HCT116 (cell line): ENCODE results near the gene NDOR1. TPM values are rescaled to one million over a fixed set of nuclear protein-coding genes. Genes with fewer than 3 reads are reported as not detected.

Source experiments
- ATAC-seq: fragments of 200-7000 bp; cut with Tn5 transposase; 2 replicates; pipeline ENCODE4 v1.9.1; 2020; ENCODE audit warnings: mild to moderate bottlenecking, moderate library complexity
- BruUV-seq: library from RNA; stranded (reverse); fragments of 400-500 nt; replicated peaks from 2 replicates; lab custom pipeline; 2021; lab: Mats Ljungman, UMichigan
- CTCF ChIA-PET: fragments of 300-600 bp; sonication (Branson Sonifier 250); formaldehyde crosslinking; loops from one replicate; lab custom pipeline; 2021; ENCODE audit warnings: antibody characterized with exemption; lab: Charles Lee
- POLR2A ChIA-PET: fragments of 300-600, 350-600 bp; sonication (Branson Sonifier 250); formaldehyde crosslinking; loops from one replicate; lab custom pipeline; 2021; ENCODE audit warnings: antibody characterized with exemption; lab: Charles Lee
- RAD21 ChIA-PET, 2 experiments: fragments of 300-600 bp; sonication (Branson Sonifier 250); formaldehyde crosslinking; loops; one replicate each; lab custom pipeline; 2023; ENCODE audit warnings: low total read pairs in 2 of 2; ENCODE audit not compliant: uncharacterized antibody in 2 of 2, unreplicated experiment in 2 of 2, low non-redundant PET in 1 of 2; lab: Charles Lee
- DNase-seq: peaks from one replicate; pipeline ENCODE4 v3.0.0-alpha.2; 2010; ENCODE audit warnings: low read depth, low spot score
- H2AFZ ChIP-seq: fragments of 200-600 bp; shearing (Covaris generic), sonication (generic); 2 replicates; pipeline ENCODE4 v1.6.1; 2017; ENCODE audit warnings: low read depth, mixed run types, mixed read lengths, antibody characterized with exemption, low read length; ENCODE audit not compliant: poor library complexity, severe bottlenecking
- H3K27ac ChIP-seq: 2 replicates; pipeline ENCODE4 v1.5.1; 2012; ENCODE audit warnings: low read depth, low read length
- H3K27me3 ChIP-seq: fragments of 200-600 bp; sonication (generic); 2 replicates; pipeline ENCODE4 v1.6.1; 2016; ENCODE audit warnings: mixed run types, low read length, mixed read lengths; ENCODE audit not compliant: insufficient read depth
- H3K36me3 ChIP-seq, 2 experiments: fragments of 200-500 bp in 1 of 2; fragments of 200-600 bp in 1 of 2; sonication (Bioruptor generic) in 1 of 2; sonication (generic) in 1 of 2; 2 replicates each; pipeline versions ENCODE4 v1.5.1 to v1.6.1; 2014 to 2016; ENCODE audit warnings: low read length in 2 of 2, inconsistent platforms in 1 of 2, mixed read lengths in 1 of 2, mixed run types in 1 of 2; ENCODE audit not compliant: insufficient read depth in 2 of 2, control insufficient read depth in 1 of 2
- H3K4me1 ChIP-seq, 2 experiments: fragments of 200-600 bp in 1 of 2; sonication (generic) in 1 of 2; 2 replicates each; pipeline versions ENCODE4 v1.5.1 to v1.6.1; 2012 to 2017; ENCODE audit warnings: low read length in 2 of 2, inconsistent platforms in 1 of 2, mild to moderate bottlenecking in 1 of 2, mixed read lengths in 1 of 2, mixed run types in 1 of 2, moderate library complexity in 1 of 2; ENCODE audit not compliant: insufficient read depth in 2 of 2, control insufficient read depth in 1 of 2
- H3K4me2 ChIP-seq: fragments of 200-600 bp; sonication (generic); 2 replicates; pipeline ENCODE4 v1.6.1; 2017; ENCODE audit warnings: mixed run types, low read length, mixed read lengths
- H3K4me3 ChIP-seq, 2 experiments: fragments of 200-600 bp in 1 of 2; sonication (generic) in 1 of 2; replicated peaks in 1 of 2; 2 replicates each; pipeline ENCODE4 v1.5.1; 2011 to 2016; ENCODE audit warnings: low read length in 2 of 2, control low read depth in 1 of 2, low read depth in 1 of 2, mild to moderate bottlenecking in 1 of 2, mixed read lengths in 1 of 2, mixed run types in 1 of 2
- H3K79me2 ChIP-seq: fragments of 200-600 bp; sonication (generic); 2 replicates; pipeline ENCODE4 v1.6.1; 2017; ENCODE audit warnings: mild to moderate bottlenecking, mixed run types, low read length, moderate library complexity, mixed read lengths; ENCODE audit not compliant: insufficient read depth
- H3K9ac ChIP-seq: fragments of 200-600 bp; sonication (generic); 2 replicates; pipeline ENCODE4 v1.6.1; 2016; ENCODE audit warnings: low read length, mixed read lengths
- H3K9me2 ChIP-seq: fragments of 200-600 bp; sonication (generic), shearing (Covaris generic); 2 replicates; pipeline ENCODE4 v1.6.1; 2017; ENCODE audit warnings: mixed run types, mild to moderate bottlenecking, moderate library complexity; ENCODE audit not compliant: insufficient read depth
- H3K9me3 ChIP-seq, 2 experiments: fragments of 200-500 bp in 1 of 2; fragments of 200-600 bp in 1 of 2; sonication (Bioruptor generic) in 1 of 2; sonication (generic) in 1 of 2; 2 replicates each; pipeline ENCODE4 v1.6.1; 2014 to 2017; ENCODE audit warnings: low read length in 2 of 2, mixed read lengths in 2 of 2, inconsistent platforms in 1 of 2, low read depth in 1 of 2, mild to moderate bottlenecking in 1 of 2, mixed run types in 1 of 2, moderate library complexity in 1 of 2; ENCODE audit not compliant: control insufficient read depth in 1 of 2, insufficient read depth in 1 of 2
- H4K20me1 ChIP-seq: fragments of 200-600 bp; sonication (generic), shearing (Covaris generic); 2 replicates; pipeline ENCODE4 v1.6.1; 2017; ENCODE audit warnings: mixed run types, mild to moderate bottlenecking, moderate library complexity; ENCODE audit not compliant: insufficient read depth
- CBX3 ChIP-seq: IDR thresholded peaks from 2 replicates; pipeline ENCODE4 v1.6.1; 2012; ENCODE audit warnings: low read depth
- EGR1 ChIP-seq: IDR thresholded peaks from 2 replicates; pipeline ENCODE4 v1.6.1; 2012; ENCODE audit warnings: low read depth
- EZH2 ChIP-seq: fragments of 200-600 bp; sonication (generic); IDR thresholded peaks from 2 replicates; pipeline ENCODE4 v1.6.1; 2017; ENCODE audit warnings: antibody characterized with exemption, mixed run types
- EZH2phosphoT487 ChIP-seq: fragments of 200-600 bp; IDR thresholded peaks from 2 replicates; pipeline ENCODE4 v1.6.1; 2018; ENCODE audit warnings: antibody characterized with exemption, borderline replicate concordance
- FOSL1 ChIP-seq: IDR thresholded peaks from 2 replicates; pipeline ENCODE4 v1.6.1; 2012; ENCODE audit warnings: low read depth
- JUND ChIP-seq: IDR thresholded peaks from 2 replicates; pipeline ENCODE4 v1.6.1; 2012
- POLR2A ChIP-seq: IDR thresholded peaks from 2 replicates; pipeline ENCODE4 v1.7.0; 2011; ENCODE audit warnings: borderline replicate concordance; ENCODE audit not compliant: insufficient read depth, insufficient read length; ENCODE audit errors: extremely low read depth
- POLR2AphosphoS5 ChIP-seq: IDR thresholded peaks from 2 replicates; pipeline ENCODE4 v1.6.1; 2011; ENCODE audit warnings: mild to moderate bottlenecking, low read depth, low read length, moderate library complexity
- SIN3A ChIP-seq: IDR thresholded peaks from 2 replicates; pipeline ENCODE4 v1.6.1; 2012; ENCODE audit warnings: low read depth
- YY1 ChIP-seq: IDR thresholded peaks from 2 replicates; pipeline ENCODE4 v1.6.1; 2011; ENCODE audit warnings: low read length, low read depth, moderate library complexity, mild to moderate bottlenecking; ENCODE audit not compliant: insufficient replicate concordance; ENCODE audit errors: extremely low read depth
- ZBTB33 ChIP-seq: IDR thresholded peaks from 2 replicates; pipeline ENCODE4 v1.6.1; 2011; ENCODE audit warnings: mild to moderate bottlenecking, low read length, moderate library complexity; ENCODE audit not compliant: insufficient replicate concordance; ENCODE audit errors: extremely low read depth
- ZFX ChIP-seq: fragments of 450-650 bp; IDR thresholded peaks from 2 replicates; pipeline ENCODE4 v1.6.1; 2017
- ZNF274 ChIP-seq: fragments of 200-500 bp; sonication (Bioruptor generic); IDR thresholded peaks from 2 replicates; pipeline ENCODE4 v1.6.1; 2014; ENCODE audit warnings: mild to moderate bottlenecking, low read depth, low read length, inconsistent platforms
- intact Hi-C: fragments of 100-400 bp; cut with micrococcal nuclease; formaldehyde crosslinking; loops from 2 replicates; pipeline ENCODE4 v1.10.0; 2022
- total RNA-seq: library from RNA; stranded (reverse); gene quantifications from one replicate; pipeline ENCODE4 v1.2.1, GENCODE V29; 2021; ENCODE audit not compliant: unreplicated experiment
- TF ChIP-seq, protein P1 (sequence below), 3 experiments: fragments of 200-600 bp in 1 of 3; sonication (generic) in 1 of 3; IDR thresholded peaks in 2 of 3; conservative IDR thresholded peaks in 1 of 3; 2 replicates each; pipeline ENCODE4 v1.5.1; 2012 to 2017; ENCODE audit warnings: low read depth in 2 of 3, low read length in 2 of 3, antibody characterized with exemption in 1 of 3, borderline replicate concordance in 1 of 3, control low read depth in 1 of 3, mild to moderate bottlenecking in 1 of 3, mixed read lengths in 1 of 3, mixed run types in 1 of 3, moderate library complexity in 1 of 3; ENCODE audit not compliant: insufficient read depth in 1 of 3
- TF ChIP-seq, protein P2 (sequence below): IDR thresholded peaks from 2 replicates; pipeline ENCODE4 v1.6.1; 2012
- TF ChIP-seq, protein P3 (sequence below): IDR thresholded peaks from 2 replicates; pipeline ENCODE4 v1.6.1; 2012

Gene NDOR1
- total RNA-seq, 1 experiment from 2014 or later, result 28.4 TPM

- no peaks in the 10 kb centered on the region for H3K79me2 ChIP-seq
- H3K9me3 ChIP-seq, result no peaks in the 10 kb centered on the region
- H3K27me3 ChIP-seq, result no peaks in the 10 kb centered on the region
- intact Hi-C loops, result loop anchor here (2.0 kb wide), 2 partner anchors 44 to 60 kb away; partner anchors contain the start of gene RNF208
- H2AFZ ChIP-seq, result no peak overlapping the region
- DNase-seq (peak; percentile 45), ATAC-seq (peak; percentile 60)
- peaks cover 10 to 54% of the 10 kb centered on the region in 2 experiments for H3K4me1 ChIP-seq
- BruUV-seq, result TSS peak; percentile 43
- POLR2A ChIA-PET, result interaction anchor here (0.7 to 2.5 kb wide), 13 partner anchors 12 to 101 kb away, joined by 3 to 16 read pairs (median 5); partner anchors contain the start of genes ANAPC2, CYSRT1, SSNA1 and TPRN
- peak overlapping the region; percentile 98 for H3K4me2 ChIP-seq
- CTCF ChIA-PET, result interaction anchor here (0.9 to 1.9 kb wide), 6 partner anchors 11 to 76 kb away, joined by 3 to 15 read pairs (median 7); partner anchors contain the start of genes MAN1B1, RNF224 and SSNA1
- H3K9me2 ChIP-seq, result no peaks in the 10 kb centered on the region
- H4K20me1 ChIP-seq, result no peaks in the 10 kb centered on the region
- H3K4me3 ChIP-seq, result peak overlapping the region; percentile 59 to 70
- RAD21 ChIA-PET, result interaction anchor here (0.6 to 1.1 kb wide), 3 partner anchors 65 to 139 kb away, joined by 3 to 4 read pairs (median 3); partner anchors contain the start of gene RNF224 (in 1 of the 2)
- no peaks in the 10 kb centered on the region for H3K36me3 ChIP-seq
- TF ChIP-seq EZH2phosphoT487 (no peak), ZFX (peak; percentile 77; the same call in 1 of the 2 replicates), ZBTB33 (no peak), ZNF274 (no peak), YY1 (peak; percentile 18), CBX3 (no peak), FOSL1 (no peak), EZH2 (no peak), JUND (no peak), POLR2AphosphoS5 (peak; percentile 55), SIN3A (no peak), EGR1 (no peak), POLR2A (no peak)
- TF ChIP-seq, protein P1, sequence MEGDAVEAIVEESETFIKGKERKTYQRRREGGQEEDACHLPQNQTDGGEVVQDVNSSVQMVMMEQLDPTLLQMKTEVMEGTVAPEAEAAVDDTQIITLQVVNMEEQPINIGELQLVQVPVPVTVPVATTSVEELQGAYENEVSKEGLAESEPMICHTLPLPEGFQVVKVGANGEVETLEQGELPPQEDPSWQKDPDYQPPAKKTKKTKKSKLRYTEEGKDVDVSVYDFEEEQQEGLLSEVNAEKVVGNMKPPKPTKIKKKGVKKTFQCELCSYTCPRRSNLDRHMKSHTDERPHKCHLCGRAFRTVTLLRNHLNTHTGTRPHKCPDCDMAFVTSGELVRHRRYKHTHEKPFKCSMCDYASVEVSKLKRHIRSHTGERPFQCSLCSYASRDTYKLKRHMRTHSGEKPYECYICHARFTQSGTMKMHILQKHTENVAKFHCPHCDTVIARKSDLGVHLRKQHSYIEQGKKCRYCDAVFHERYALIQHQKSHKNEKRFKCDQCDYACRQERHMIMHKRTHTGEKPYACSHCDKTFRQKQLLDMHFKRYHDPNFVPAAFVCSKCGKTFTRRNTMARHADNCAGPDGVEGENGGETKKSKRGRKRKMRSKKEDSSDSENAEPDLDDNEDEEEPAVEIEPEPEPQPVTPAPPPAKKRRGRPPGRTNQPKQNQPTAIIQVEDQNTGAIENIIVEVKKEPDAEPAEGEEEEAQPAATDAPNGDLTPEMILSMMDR (IDR thresholded peaks at IDR 0.05 in 2 of 3, conservative IDR thresholded peaks at IDR 0.05 in 1 of 3; ENCODE audit: borderline replicate concordance in 1 of 3, insufficient read depth in 1 of 3, low read depth in 2 of 3, low read length in 2 of 3), result no peak; a peak in 1 of 6 replicates
- TF ChIP-seq, protein P2, sequence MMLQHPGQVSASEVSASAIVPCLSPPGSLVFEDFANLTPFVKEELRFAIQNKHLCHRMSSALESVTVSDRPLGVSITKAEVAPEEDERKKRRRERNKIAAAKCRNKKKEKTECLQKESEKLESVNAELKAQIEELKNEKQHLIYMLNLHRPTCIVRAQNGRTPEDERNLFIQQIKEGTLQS, result no peak
- TF ChIP-seq, protein P3, sequence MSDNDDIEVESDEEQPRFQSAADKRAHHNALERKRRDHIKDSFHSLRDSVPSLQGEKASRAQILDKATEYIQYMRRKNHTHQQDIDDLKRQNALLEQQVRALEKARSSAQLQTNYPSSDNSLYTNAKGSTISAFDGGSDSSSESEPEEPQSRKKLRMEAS, result no peak
- TF ChIP-seq, all 23 proteins: peak for 3
- Histone ChIP-seq H3K27ac (peak overlapping the region; percentile 82), H3K9ac (peak overlapping the region; percentile 77)
Observed at GRCh38 chr9:137162505-137163364, 42.8 kb upstream of the NDOR1 start.
